ENCODE data around the gene NFYB. TPM values are rescaled to one million over a fixed set of nuclear protein-coding genes. Genes with fewer than 3 reads are reported as not detected.
A peak's percentile ranks its signal among the peaks of the same experiment; 100 is the strongest.

NFYB gene
- total RNA-seq, 1 experiment from 2014 or later: 31.5 TPM

GRCh38 chr12:104183443-104183842 lies 45.4 kb upstream of the NFYB start:
- H3K4me3 ChIP-seq (ENCODE audit: low read depth in 2 of 2, low read length in 2 of 2): no peak overlapping the region
- CTCF ChIA-PET: interaction anchor here (0.5 kb wide), 1 partner anchor 17 kb away, joined by 6 read pairs; no protein-coding TSS in a partner anchor
- peaks cover 3% of the 10 kb centered on the region; the same call in 1 of the 2 replicates for H3K9me3 ChIP-seq (ENCODE audit: control insufficient read depth, insufficient read depth, low read depth, low read length)
- in situ Hi-C loops (cut with HindIII; ENCODE audit: low pct_unique_long_range_greater_than_20kb, low sequenced_read_pairs) (no loop called here), intact Hi-C loops (cut with micrococcal nuclease; ENCODE audit: unreplicated experiment) (no loop called here)
- POLR2A ChIA-PET: no interaction called here
- no peak overlapping the region for H3K27ac ChIP-seq (ENCODE audit: low read length)
- peaks cover 10% of the 10 kb centered on the region for H3K4me1 ChIP-seq (ENCODE audit: control insufficient read depth, insufficient read depth, low read length)
- no peaks in the 10 kb centered on the region for H3K36me3 ChIP-seq (ENCODE audit: control insufficient read depth, insufficient read depth, low read length)
- BruUV-seq (replicated peaks): no TSS peak
- TF ChIP-seq TCF7L2 (IDR thresholded peaks at IDR 0.05; ENCODE audit: low read depth, low read length) (no peak), POLR2AphosphoS5 (IDR thresholded peaks at IDR 0.05; ENCODE audit: low read depth, low read length) (no peak), SIN3A (IDR thresholded peaks at IDR 0.05; ENCODE audit: borderline replicate concordance, insufficient read depth, low read depth, low read length) (no peak)
- TF ChIP-seq, protein P1, sequence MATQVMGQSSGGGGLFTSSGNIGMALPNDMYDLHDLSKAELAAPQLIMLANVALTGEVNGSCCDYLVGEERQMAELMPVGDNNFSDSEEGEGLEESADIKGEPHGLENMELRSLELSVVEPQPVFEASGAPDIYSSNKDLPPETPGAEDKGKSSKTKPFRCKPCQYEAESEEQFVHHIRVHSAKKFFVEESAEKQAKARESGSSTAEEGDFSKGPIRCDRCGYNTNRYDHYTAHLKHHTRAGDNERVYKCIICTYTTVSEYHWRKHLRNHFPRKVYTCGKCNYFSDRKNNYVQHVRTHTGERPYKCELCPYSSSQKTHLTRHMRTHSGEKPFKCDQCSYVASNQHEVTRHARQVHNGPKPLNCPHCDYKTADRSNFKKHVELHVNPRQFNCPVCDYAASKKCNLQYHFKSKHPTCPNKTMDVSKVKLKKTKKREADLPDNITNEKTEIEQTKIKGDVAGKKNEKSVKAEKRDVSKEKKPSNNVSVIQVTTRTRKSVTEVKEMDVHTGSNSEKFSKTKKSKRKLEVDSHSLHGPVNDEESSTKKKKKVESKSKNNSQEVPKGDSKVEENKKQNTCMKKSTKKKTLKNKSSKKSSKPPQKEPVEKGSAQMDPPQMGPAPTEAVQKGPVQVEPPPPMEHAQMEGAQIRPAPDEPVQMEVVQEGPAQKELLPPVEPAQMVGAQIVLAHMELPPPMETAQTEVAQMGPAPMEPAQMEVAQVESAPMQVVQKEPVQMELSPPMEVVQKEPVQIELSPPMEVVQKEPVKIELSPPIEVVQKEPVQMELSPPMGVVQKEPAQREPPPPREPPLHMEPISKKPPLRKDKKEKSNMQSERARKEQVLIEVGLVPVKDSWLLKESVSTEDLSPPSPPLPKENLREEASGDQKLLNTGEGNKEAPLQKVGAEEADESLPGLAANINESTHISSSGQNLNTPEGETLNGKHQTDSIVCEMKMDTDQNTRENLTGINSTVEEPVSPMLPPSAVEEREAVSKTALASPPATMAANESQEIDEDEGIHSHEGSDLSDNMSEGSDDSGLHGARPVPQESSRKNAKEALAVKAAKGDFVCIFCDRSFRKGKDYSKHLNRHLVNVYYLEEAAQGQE (IDR thresholded peaks at IDR 0.05; ENCODE audit: insufficient read depth in 1 of 2, low read depth in 2 of 2, low read length in 1 of 2): no peak
- TF ChIP-seq, protein P2, sequence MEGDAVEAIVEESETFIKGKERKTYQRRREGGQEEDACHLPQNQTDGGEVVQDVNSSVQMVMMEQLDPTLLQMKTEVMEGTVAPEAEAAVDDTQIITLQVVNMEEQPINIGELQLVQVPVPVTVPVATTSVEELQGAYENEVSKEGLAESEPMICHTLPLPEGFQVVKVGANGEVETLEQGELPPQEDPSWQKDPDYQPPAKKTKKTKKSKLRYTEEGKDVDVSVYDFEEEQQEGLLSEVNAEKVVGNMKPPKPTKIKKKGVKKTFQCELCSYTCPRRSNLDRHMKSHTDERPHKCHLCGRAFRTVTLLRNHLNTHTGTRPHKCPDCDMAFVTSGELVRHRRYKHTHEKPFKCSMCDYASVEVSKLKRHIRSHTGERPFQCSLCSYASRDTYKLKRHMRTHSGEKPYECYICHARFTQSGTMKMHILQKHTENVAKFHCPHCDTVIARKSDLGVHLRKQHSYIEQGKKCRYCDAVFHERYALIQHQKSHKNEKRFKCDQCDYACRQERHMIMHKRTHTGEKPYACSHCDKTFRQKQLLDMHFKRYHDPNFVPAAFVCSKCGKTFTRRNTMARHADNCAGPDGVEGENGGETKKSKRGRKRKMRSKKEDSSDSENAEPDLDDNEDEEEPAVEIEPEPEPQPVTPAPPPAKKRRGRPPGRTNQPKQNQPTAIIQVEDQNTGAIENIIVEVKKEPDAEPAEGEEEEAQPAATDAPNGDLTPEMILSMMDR (IDR thresholded peaks at IDR 0.05): no peak
- ATAC-seq (no peak), DNase-seq (ENCODE audit: low read depth, low spot score) (no peak)
- H3K27me3 ChIP-seq (ENCODE audit: control insufficient read depth, insufficient read depth, low read length): no peaks in the 10 kb centered on the region

DNA sequence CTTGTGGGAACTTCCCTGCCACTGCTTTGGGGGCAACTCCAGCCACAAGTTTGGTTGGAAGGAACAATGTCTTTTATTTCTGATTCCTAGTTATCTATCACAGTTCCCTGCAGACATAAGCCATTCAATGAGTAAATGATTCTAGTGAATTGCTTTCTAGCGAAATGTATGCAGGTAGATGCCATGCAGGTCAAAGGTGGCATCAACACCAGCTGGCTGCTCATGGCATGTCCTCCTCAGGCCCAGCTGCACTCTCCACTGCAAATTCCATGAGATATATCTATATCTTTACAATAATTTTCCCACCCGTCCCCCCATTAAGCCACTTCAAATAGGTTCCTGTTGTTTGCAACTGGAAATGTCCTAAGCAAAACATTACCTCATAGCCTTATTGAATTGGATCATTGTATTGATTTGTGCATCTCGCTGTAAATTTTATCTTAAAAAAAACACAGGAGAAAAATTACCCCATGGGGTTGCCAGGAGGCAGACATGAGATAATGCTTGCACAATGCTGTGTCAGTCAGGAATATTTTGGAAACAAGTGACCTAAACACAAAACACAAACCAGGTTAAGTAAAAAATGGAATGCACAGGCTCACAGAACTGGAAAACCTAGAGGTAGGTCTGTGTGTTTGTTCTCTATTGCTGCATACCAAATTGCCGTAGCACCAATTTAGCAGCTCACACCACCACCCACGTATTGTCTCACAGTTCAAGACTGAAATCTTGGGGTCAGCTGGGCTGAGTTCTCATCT lies 44.8 kb upstream of the NFYB start:
- in situ Hi-C loops (cut with HindIII; ENCODE audit: low pct_unique_long_range_greater_than_20kb, low sequenced_read_pairs): no loop called here
- H3K36me3 ChIP-seq (ENCODE audit: control insufficient read depth, insufficient read depth, low read length): no peaks in the 10 kb centered on the region
- intact Hi-C loops (cut with micrococcal nuclease; ENCODE audit: unreplicated experiment): no loop called here
- DNase-seq (ENCODE audit: low read depth, low spot score): no peak
- no peak overlapping the region for H3K4me3 ChIP-seq (ENCODE audit: low read depth in 2 of 2, low read length in 2 of 2)
- BruUV-seq (replicated peaks): no TSS peak
- no peak for TF ChIP-seq TCF7L2 (IDR thresholded peaks at IDR 0.05; ENCODE audit: low read depth, low read length)
- TF ChIP-seq SIN3A (IDR thresholded peaks at IDR 0.05; ENCODE audit: borderline replicate concordance, insufficient read depth, low read depth, low read length): no peak
- TF ChIP-seq, protein P2 (IDR thresholded peaks at IDR 0.05): no peak
- TF ChIP-seq, protein P1 (IDR thresholded peaks at IDR 0.05; ENCODE audit: insufficient read depth in 1 of 2, low read depth in 2 of 2, low read length in 1 of 2): no peak
- ATAC-seq: no peak
- H3K9me3 ChIP-seq (ENCODE audit: control insufficient read depth, insufficient read depth, low read depth, low read length): peaks cover 3% of the 10 kb centered on the region; the same call in 1 of the 2 replicates
- H3K27me3 ChIP-seq (ENCODE audit: control insufficient read depth, insufficient read depth, low read length): no peaks in the 10 kb centered on the region
- ChIA-PET POLR2A (no interaction called here), CTCF (no interaction called here)
- H3K4me1 ChIP-seq (ENCODE audit: control insufficient read depth, insufficient read depth, low read length): peaks cover 13% of the 10 kb centered on the region
- peak overlapping the region; percentile 23; the same call in 1 of the 2 replicates for H3K27ac ChIP-seq (ENCODE audit: low read length)

Data from Panc1 (cell line).